ENCODE data around the gene HELLS. TPM values are rescaled to one million over a fixed set of nuclear protein-coding genes. Genes with fewer than 3 reads are reported as not detected.
"Not testable (repeated sequence)": the region's sequence is repeated elsewhere in the genome, so short reads cannot be mapped to it uniquely, and the experiment has no call there.

HELLS gene
- total RNA-seq, 2 donors from 2014 or later: 96.8 to 251 TPM

DNA sequence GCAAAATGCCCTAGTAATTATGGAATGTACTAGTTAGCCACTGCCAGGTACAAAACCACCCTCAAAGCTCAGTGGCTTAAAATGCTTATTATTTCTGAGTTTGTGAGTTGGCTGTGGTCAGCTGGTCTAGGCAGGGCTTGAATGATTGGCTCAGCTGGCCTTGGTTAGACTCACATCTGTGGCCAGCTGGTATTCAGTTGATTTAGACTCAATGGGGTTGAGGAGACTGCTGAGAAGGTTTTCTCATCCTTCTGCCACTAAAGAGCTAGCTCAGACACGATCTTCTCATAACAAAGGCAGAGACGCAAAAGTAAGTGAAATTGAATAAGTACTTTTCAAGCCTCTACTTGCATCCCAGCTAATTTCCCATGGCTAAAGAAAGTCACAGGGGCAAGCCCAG, 80.9 kb downstream of the HELLS start:
- Mint-ChIP-seq H3K4me1 (ENCODE audit: low read depth in 2 of 2) (no peaks in the 10 kb centered on the region), H3K27me3 (peaks cover 0 to 7% of the 10 kb centered on the region in 2 donors), H3K36me3 (no peaks in the 10 kb centered on the region), H3K9me3 (no peaks in the 10 kb centered on the region), H3K27ac (no peak overlapping the region), H3K4me3 (no peak overlapping the region)
- DNase-seq (ENCODE audit: low spot score): no peak
- no peak for ATAC-seq

DNA sequence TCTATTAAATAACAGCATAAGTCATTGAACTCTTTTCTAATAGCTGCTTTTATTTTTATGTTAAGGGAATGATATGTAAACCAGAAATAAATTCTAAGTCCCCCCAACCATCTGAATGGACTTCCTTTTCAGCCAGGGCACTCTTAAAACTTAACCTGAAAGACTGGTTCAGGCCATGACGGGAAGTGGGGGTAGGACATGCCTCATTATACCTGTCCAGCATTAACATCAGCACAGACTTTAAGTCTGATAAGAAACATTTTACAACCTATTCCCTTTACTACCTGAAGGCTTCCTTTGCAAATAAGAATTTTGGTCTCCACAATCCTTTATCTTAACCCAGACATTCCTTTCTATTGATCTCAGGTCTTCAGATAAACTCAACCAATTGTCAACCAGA, 81.9 kb downstream of the HELLS start:
- Mint-ChIP-seq H3K36me3 (no peaks in the 10 kb centered on the region), H3K27ac (no peak overlapping the region), H3K9me3 (peaks cover 3% of the 10 kb centered on the region), H3K4me1 (ENCODE audit: low read depth in 2 of 2) (no peaks in the 10 kb centered on the region), H3K4me3 (no peak overlapping the region), H3K27me3 (peaks cover 0 to 7% of the 10 kb centered on the region in 2 donors)
- ATAC-seq: no peak
- no peak for DNase-seq (ENCODE audit: low spot score)

DNA sequence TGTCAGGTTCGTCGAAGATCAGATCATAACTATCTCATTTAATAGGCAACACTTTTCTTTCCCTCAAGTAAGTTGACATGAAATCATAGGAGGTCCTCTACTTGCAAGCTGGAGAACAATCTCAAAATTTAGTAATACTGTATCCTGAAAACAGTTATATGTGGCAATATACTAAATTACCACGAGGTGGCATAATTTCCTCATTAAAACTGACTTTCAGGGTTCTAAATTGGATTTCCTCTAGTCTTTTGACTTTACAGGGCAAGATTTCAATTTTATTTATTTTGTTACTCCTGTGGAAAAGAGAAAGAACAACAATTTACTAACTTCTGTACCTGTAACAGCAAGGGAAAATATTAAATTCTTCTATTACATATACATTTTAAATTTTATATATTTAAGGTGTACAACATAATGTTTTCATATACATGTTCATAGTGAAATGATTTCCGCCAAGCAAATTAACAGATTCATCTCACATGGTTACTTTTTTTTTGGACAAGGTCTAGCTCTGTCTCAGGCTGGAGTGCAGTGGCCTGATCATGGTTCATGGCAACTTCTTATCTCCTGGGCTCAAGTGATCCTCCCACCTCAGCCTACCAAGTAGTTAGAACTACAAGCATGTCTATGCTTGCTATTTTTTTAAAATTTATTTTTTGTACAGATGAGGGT, 84.6 kb downstream of the HELLS start:
- no peak overlapping the region for H3K4me3 Mint-ChIP-seq
- DNase-seq (ENCODE audit: low spot score) (no peak), ATAC-seq (no peak)
- peaks cover 3% of the 10 kb centered on the region for H3K9me3 Mint-ChIP-seq
- peaks cover 0 to 4% of the 10 kb centered on the region in 2 donors for H3K27me3 Mint-ChIP-seq
- H3K27ac Mint-ChIP-seq: no peak overlapping the region
- H3K4me1 Mint-ChIP-seq (ENCODE audit: low read depth in 2 of 2): no peaks in the 10 kb centered on the region
- H3K36me3 Mint-ChIP-seq: no peaks in the 10 kb centered on the region

DNA sequence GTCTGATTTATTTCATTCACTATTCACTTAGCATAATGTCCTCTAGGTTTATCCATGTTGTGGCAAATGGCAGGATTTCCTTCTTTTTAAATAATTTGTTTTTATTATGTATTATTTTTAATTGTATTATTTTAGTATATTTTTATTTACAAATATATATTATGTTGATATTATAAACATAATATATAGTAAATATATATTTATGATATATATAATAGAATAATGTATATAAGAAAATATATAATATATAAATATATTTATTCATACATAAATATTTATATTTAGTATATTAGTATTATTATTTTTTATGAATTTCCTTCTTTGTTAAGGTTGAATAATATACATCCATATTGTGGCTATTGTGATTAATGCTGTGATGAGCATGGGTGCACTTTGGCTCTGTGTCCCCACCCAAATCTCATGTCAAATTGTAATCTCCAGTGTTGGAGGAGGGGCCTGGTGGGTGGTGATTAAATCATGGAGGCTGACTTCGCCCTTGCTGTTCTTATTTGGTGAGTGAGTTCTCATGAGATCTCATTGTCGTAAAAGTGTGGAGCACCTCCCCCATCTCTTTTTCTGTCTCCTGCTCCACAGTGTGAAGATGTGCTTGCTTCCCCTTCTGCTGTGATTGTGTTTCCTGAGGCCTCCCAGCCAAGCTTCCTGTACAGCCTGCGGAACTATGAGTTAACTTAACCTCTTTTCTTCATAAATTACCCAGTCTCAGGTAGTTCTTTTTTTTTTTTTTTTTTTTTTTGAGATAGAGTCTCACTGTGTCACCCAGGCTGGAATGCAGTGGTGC, 85.7 kb downstream of the HELLS start:
- ATAC-seq (no peak), DNase-seq (ENCODE audit: low spot score) (no peak)
- Mint-ChIP-seq H3K4me3 (no peak overlapping the region), H3K27ac (no peak overlapping the region), H3K9me3 (peaks cover 3% of the 10 kb centered on the region), H3K4me1 (ENCODE audit: low read depth in 2 of 2) (no peaks in the 10 kb centered on the region), H3K36me3 (no peaks in the 10 kb centered on the region), H3K27me3 (peaks cover 0 to 3% of the 10 kb centered on the region in 2 donors)

DNA sequence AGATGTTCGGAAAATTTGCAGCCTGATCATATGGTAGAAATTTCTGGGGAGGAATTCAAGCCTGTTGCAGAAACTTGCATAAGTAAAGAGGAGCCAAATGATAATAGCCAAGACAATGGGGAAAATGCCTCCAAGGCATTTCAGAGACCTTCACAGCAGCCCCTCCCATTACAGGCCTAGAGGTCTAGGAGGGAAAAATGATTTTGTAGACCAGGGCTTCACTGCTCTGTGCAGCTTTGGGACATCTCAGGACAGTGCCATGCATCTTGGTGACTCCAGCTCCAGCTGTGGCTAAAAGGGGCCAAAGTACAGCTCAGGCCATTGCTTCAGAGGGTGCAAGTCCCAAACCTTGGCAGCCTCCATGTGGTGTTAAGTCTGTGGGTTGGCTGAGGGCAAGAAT, 87.4 kb downstream of the HELLS start:
- H3K4me1 Mint-ChIP-seq (ENCODE audit: low read depth in 2 of 2): no peaks in the 10 kb centered on the region
- peaks cover 0 to 8% of the 10 kb centered on the region in 2 donors for H3K27me3 Mint-ChIP-seq
- ATAC-seq (no peak), DNase-seq (ENCODE audit: low spot score) (no peak)
- peaks cover 9% of the 10 kb centered on the region for H3K36me3 Mint-ChIP-seq
- no peak overlapping the region for H3K27ac Mint-ChIP-seq
- no peak overlapping the region for H3K4me3 Mint-ChIP-seq
- H3K9me3 Mint-ChIP-seq: peaks cover 9% of the 10 kb centered on the region

DNA sequence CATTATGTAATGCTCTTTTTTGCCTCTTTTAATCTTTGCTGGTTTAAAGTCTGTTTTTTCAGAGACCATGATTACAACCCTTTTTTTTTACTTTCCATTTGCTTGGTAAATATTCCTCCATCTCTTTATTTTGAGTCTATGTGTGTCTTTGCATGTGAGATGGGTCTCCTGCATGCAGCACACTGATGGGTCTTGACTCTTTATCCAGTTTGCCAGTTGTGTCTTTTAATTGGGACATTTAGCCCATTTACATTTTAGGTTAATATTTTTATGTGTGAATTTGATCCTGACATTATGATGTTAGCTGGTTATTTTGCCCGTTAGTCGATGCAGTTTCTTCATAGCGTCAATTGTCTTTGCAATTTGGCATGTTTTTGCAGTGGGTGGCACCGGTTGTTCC, 92.5 kb downstream of the HELLS start:
- ATAC-seq; DNase-seq (ENCODE audit: low spot score); H3K27ac Mint-ChIP-seq; H3K4me3 Mint-ChIP-seq; H3K27me3 Mint-ChIP-seq; H3K4me1 Mint-ChIP-seq (ENCODE audit: low read depth in 2 of 2): not testable (repeated sequence)
- Mint-ChIP-seq H3K36me3 (peaks cover 18% of the 10 kb centered on the region), H3K9me3 (peaks cover 12% of the 10 kb centered on the region)

DNA sequence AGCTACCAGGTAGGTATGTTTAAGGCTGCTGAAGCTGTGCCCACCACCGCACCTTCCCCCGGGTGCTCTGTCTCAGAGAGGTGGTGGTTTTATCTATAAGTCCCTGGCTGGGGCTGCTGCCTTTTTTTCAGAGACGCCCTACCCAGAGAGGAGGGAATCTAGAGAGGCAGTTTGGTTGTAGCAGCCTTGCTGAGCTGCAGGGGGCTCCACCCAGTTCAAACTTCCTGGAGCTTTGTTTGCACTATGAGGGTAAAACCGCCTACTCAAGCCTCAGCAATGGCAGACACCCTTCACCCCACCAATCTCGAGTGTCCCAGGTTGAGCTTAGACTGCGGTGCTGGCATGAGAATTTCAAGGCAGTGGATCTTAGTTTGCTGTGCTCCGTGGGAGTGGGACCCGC, 94.3 kb downstream of the HELLS start:
- Mint-ChIP-seq H3K27me3 (peaks cover 0 to 8% of the 10 kb centered on the region in 2 donors), H3K36me3 (peaks cover 18% of the 10 kb centered on the region), H3K4me1 (ENCODE audit: low read depth in 2 of 2) (no peaks in the 10 kb centered on the region)

DNA sequence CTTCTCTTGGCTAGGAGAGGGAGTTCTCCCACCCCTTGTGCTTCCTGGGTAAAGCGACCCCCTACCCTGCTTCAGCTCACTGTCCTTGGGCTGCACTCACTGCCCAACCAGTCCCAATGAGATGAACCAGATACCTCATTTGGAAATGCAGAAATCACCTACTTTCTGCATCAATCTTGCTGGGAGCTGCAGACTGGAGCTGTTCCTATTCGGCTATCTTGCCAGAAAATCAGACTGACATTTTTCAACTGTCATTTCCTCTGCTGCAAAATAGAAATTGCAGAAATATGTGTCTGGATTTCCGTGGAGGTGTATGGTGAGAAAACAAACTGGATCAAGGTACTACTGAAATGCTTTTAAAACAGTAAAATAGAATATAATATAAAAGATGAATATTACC, 95.0 kb downstream of the HELLS start:
- DNase-seq (ENCODE audit: low spot score): no peak
- Mint-ChIP-seq H3K4me1 (ENCODE audit: low read depth in 2 of 2) (no peaks in the 10 kb centered on the region), H3K36me3 (peaks cover 18% of the 10 kb centered on the region), H3K9me3 (peaks cover 12% of the 10 kb centered on the region), H3K27me3 (peaks cover 0 to 8% of the 10 kb centered on the region in 2 donors), H3K4me3 (no peak overlapping the region), H3K27ac (no peak overlapping the region)
- no peak for ATAC-seq

More for the DNA sequence above, 94.3 kb downstream of the HELLS start:
- ATAC-seq (no peak), DNase-seq (ENCODE audit: low spot score) (no peak)
- H3K9me3 Mint-ChIP-seq: peaks cover 12% of the 10 kb centered on the region
- H3K27ac Mint-ChIP-seq: no peak overlapping the region
- no peak overlapping the region for H3K4me3 Mint-ChIP-seq

DNA sequence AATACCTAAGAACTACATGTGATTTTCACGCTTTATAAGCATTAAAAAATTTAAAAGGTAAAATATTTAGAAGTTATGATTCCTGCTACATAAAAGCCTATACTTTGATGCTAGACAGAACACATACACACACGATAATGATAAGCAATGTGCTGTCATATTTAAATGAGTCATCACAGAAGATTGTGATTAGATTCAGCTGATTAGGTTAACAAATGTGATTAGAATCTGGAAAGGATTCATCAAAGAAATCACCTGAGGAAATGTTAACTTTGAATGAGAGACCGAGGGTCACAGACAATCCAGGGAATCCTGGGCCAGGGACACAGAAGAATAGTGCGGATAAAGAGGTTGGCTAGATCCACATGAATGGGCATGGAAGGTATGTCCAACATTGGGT, 95.9 kb downstream of the HELLS start:
- Mint-ChIP-seq H3K27ac (no peak overlapping the region), H3K36me3 (peaks cover 18% of the 10 kb centered on the region), H3K4me3 (no peak overlapping the region), H3K27me3 (peaks cover 0 to 8% of the 10 kb centered on the region in 2 donors), H3K4me1 (ENCODE audit: low read depth in 2 of 2) (no peaks in the 10 kb centered on the region), H3K9me3 (peaks cover 12% of the 10 kb centered on the region)
- DNase-seq (ENCODE audit: low spot score) (no peak), ATAC-seq (no peak)

DNA sequence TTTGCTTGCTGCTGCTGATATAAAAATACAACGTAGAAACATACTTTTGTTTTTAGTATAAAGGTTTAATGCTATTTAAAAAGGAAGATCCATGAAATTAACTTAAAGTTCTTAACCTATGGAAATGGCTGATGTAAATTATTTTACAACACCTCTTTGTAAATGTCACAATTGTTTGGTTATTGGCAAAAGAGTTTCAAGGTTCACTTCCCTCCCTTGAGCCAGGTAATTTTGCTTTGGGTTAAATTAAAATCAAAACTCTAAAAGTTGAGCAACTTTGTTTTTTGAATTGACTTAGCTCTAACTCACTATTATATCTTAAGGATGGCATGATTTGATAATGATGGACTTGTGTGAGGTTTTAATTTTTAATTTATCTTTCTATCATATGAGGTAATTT, 98.8 kb downstream of the HELLS start:
- Mint-ChIP-seq H3K27me3 (no peaks in the 10 kb centered on the region), H3K4me1 (ENCODE audit: low read depth in 2 of 2) (no peaks in the 10 kb centered on the region), H3K4me3 (no peak overlapping the region), H3K9me3 (no peaks in the 10 kb centered on the region), H3K27ac (no peak overlapping the region), H3K36me3 (no peaks in the 10 kb centered on the region)
- DNase-seq (ENCODE audit: low spot score) (no peak), ATAC-seq (no peak)

DNA sequence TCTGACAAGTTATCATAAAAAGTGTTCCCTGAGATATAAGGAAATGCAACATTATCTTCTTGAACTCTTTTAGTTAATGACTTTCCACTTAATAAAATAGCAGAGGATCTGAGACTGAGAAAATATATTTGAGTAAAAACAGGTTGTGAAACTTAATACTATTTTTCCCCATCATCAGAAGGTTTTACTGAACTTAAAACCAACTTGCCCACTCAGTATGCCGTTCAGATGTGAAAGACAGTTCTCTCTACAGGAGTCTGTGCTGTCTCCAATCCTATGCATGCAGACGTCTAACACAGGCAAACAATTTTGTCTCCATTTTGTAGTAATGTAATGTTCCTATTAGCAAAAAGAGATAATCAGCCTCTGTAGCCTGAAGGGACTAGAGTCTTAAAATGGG, 99.7 kb downstream of the HELLS start:
- Mint-ChIP-seq H3K36me3 (no peaks in the 10 kb centered on the region), H3K27ac (no peak overlapping the region), H3K4me3 (no peak overlapping the region), H3K9me3 (peaks cover 4% of the 10 kb centered on the region), H3K4me1 (ENCODE audit: low read depth in 2 of 2) (no peaks in the 10 kb centered on the region), H3K27me3 (no peaks in the 10 kb centered on the region)
- DNase-seq (ENCODE audit: low spot score): no peak
- no peak for ATAC-seq

Other genes starting within 250 kb of the HELLS start
- 10 to 100 TPM; 19.9 to 38.0 TPM for gene NOC3L, start 182.8 kb upstream of the HELLS start, total RNA-seq
- gene TBC1D12, start 143.2 kb upstream of the HELLS start, total RNA-seq: 1 to 10 TPM; 1.5 to 1.6 TPM
- not detected for gene CYP2C18, start 137.9 kb downstream of the HELLS start, total RNA-seq
- not detected for gene CYP2C19, start 216.9 kb downstream of the HELLS start, total RNA-seq

Data from natural killer cell treated with Interleukin-12 subunit alpha and Interleukin-12 subunit beta and Interleukin-15 and Interleukin-18, amount 100 ng/mL, for 72 hours (primary cell).